Spleen (tissue), 7 donors: ENCODE data around the gene KRT85.

Experiments
- CTCF ChIP-seq, 11 experiments: fragments of 200-600 bp in 7 of 11; fragments of 450-650 bp in 4 of 11; sonication (generic) in 4 of 11; IDR thresholded peaks in 8 of 11; conservative IDR thresholded peaks in 3 of 11; 1 replicate in 7 of 11; 2 replicates in 4 of 11; pipeline versions ENCODE4 v1.4.0 to v1.8.0; 2016 to 2021; ENCODE audit warnings: antibody characterized with exemption in 11 of 11, inconsistent platforms in 4 of 11, mild to moderate bottlenecking in 1 of 11
- POLR2A ChIP-seq, 3 donors: fragments of 450-650 bp; IDR thresholded peaks; one replicate each; pipeline ENCODE4 v1.5.1; 2017; ENCODE audit warnings: antibody characterized with exemption in 3 of 3, mild to moderate bottlenecking in 1 of 3
- donor health status: DM: no; HTN: no; CAD: no; lungs with moderate emphysema.
- donor health status: DM: no; HTN: no; CAD: no.
- donor health status: DM: no; HTN: no; CAD: no.

GRCh38 chr12:52387859-52388258 is 20.6 kb upstream of the KRT85 start:
- TF ChIP-seq POLR2A (IDR thresholded peaks at IDR 0.05) (no peak), CTCF (IDR thresholded peaks at IDR 0.05 in 8 of 11, conservative IDR thresholded peaks at IDR 0.05 in 3 of 11) (no peak)
